Measurements from ENCODE around the gene LMX1B. TPM values are rescaled to one million over a fixed set of nuclear protein-coding genes. Genes with fewer than 3 reads are reported as not detected.
"Not testable (repeated sequence)": the region's sequence is repeated elsewhere in the genome, so short reads cannot be mapped to it uniquely, and the experiment has no call there.

LMX1B gene
- total RNA-seq, 1 donor from 2014 or later, result 0.14 TPM

DNA sequence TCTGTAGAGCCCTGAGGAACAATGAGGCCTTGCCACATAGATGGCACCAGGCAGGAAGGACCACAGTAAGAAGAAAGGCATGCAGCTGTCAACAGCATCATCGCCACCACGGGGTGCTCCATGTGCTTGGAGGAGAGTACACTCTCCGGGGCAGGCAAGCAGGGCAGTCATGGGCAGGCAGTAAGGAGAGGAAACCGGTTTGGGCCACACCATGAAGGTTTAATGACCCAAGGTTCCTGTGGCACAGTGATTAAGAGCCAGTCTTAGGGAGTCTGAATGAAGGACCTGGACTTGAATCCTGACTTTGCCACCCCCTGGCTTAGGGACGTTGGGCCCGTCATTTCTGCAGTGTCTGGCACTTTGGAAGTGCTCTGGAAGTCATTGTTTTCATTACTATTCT lies 110.5 kb downstream of the LMX1B start:
- ATAC-seq, result no peak
- Histone ChIP-seq H3K9me3 (no peaks in the 10 kb centered on the region), H3K4me1 (peaks cover 10% of the 10 kb centered on the region), H3K27me3 (peaks cover 7% of the 10 kb centered on the region), H3K36me3 (no peaks in the 10 kb centered on the region), H3K27ac (no peak overlapping the region), H3K4me3 (no peak overlapping the region)
- no peak for DNase-seq
- intact Hi-C loops (cut with DNase I), result no loop called here
- TF ChIP-seq, protein P1, sequence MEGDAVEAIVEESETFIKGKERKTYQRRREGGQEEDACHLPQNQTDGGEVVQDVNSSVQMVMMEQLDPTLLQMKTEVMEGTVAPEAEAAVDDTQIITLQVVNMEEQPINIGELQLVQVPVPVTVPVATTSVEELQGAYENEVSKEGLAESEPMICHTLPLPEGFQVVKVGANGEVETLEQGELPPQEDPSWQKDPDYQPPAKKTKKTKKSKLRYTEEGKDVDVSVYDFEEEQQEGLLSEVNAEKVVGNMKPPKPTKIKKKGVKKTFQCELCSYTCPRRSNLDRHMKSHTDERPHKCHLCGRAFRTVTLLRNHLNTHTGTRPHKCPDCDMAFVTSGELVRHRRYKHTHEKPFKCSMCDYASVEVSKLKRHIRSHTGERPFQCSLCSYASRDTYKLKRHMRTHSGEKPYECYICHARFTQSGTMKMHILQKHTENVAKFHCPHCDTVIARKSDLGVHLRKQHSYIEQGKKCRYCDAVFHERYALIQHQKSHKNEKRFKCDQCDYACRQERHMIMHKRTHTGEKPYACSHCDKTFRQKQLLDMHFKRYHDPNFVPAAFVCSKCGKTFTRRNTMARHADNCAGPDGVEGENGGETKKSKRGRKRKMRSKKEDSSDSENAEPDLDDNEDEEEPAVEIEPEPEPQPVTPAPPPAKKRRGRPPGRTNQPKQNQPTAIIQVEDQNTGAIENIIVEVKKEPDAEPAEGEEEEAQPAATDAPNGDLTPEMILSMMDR (IDR thresholded peaks at IDR 0.05), result no peak

DNA sequence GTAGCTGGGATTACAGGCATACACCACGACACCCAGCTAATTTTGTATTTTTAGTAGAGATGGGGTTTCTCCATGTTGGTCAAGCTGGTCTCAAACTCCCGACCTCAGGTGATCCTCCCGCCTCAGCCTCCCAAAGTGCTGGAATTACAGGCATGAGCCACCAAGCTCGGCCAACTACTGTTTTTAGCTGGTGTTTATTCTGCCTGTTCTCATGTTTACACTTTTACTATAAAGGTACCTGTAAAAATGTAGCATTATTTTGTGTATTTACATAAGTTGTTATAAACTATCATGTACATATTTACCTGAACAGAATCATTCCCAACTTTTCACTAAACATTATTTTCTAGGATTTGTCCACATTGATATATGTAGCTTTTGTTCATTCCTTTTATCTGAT lies 111.8 kb downstream of the LMX1B start:
- H3K9me3 ChIP-seq; intact Hi-C loops (cut with DNase I); H3K27ac ChIP-seq; DNase-seq; H3K36me3 ChIP-seq; H3K4me3 ChIP-seq; ATAC-seq; H3K27me3 ChIP-seq: not testable (repeated sequence)
- peaks cover 10% of the 10 kb centered on the region for H3K4me1 ChIP-seq

DNA sequence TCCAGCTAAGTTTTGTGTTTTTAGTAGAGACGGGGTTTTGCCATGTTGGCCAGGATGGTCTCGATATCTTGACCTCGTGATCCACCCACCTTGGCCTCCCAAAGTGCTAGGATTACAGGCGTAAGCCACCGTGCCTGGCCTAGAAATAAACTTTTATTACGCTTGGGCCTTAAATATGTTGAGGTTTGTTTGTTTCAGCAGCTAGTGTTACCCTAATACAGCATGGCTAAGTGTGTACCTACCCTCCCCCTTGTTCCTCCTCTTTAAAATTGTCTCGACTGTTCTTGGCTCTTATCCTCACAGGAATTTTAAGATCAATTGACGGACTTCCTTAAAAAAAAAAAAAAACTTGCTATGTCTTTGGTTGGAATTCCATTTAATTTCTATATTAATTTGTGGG lies 114.5 kb downstream of the LMX1B start:
- H3K27ac ChIP-seq; H3K4me3 ChIP-seq; H3K9me3 ChIP-seq; H3K4me1 ChIP-seq; H3K36me3 ChIP-seq; DNase-seq; intact Hi-C loops (cut with DNase I); ATAC-seq: not testable (repeated sequence)
- H3K27me3 ChIP-seq, result peaks cover 14% of the 10 kb centered on the region

- intact Hi-C loops (cut with DNase I); H3K4me1 ChIP-seq; H3K36me3 ChIP-seq; H3K27ac ChIP-seq; H3K4me3 ChIP-seq; DNase-seq; ATAC-seq; H3K9me3 ChIP-seq: not testable (repeated sequence)
- peaks cover 14% of the 10 kb centered on the region for H3K27me3 ChIP-seq
Measured at GRCh38 chr9:126730592-126730991, 116.9 kb downstream of the LMX1B start.

DNA sequence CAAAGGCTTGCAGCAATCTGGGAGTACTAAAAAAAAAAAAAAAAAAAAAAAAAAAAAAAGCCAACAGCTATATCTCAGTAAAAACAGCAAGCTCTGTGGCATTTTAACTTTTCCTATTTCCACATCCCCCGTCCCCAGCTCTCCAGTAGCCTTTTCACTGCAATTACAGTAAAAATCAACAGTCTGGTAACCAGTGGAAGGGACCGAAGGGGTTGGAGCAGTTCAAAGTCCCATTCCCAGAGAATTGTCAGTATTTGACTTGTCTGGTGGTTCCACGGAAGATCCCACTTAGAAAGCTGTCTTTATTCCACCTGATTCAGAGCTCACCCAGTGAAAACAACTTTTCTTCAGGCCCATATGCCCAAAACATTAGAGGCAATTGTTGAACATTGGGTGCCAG lies 119.3 kb downstream of the LMX1B start:
- no peak for ATAC-seq
- no peak overlapping the region for H3K27ac ChIP-seq
- no peak overlapping the region for H3K4me3 ChIP-seq
- H3K4me1 ChIP-seq, result no peaks in the 10 kb centered on the region
- H3K27me3 ChIP-seq, result peaks cover 9% of the 10 kb centered on the region
- H3K36me3 ChIP-seq, result no peaks in the 10 kb centered on the region
- intact Hi-C loops (cut with DNase I), result no loop called here
- DNase-seq, result no peak
- TF ChIP-seq, protein P1 (IDR thresholded peaks at IDR 0.05), result no peak
- H3K9me3 ChIP-seq, result peaks cover 8% of the 10 kb centered on the region

DNA sequence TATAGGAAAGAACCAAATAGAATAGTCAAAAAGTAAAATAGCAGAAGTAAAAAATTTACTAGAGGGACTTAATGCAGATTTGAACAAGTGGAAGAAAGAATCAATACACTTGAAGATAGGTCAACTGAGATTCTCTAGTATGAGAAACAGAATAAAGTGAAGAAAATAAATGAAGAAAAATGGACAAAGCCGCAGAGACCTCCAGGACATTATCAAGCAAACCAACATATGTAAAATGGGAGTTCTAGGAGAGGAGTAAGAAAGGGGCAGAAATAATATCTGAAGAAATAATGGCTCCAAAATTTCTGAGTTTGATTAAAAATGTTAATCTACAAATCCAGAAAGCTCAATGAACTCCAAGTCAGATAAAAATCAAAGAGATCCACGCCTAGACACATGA lies 121.1 kb downstream of the LMX1B start:
- ATAC-seq (no peak), DNase-seq (no peak)
- H3K4me3 ChIP-seq, result no peak overlapping the region
- peaks cover 8% of the 10 kb centered on the region for H3K9me3 ChIP-seq
- H3K4me1 ChIP-seq, result no peaks in the 10 kb centered on the region
- no peak overlapping the region for H3K27ac ChIP-seq
- TF ChIP-seq, protein P1 (IDR thresholded peaks at IDR 0.05), result no peak
- no peaks in the 10 kb centered on the region for H3K36me3 ChIP-seq
- peaks cover 13% of the 10 kb centered on the region for H3K27me3 ChIP-seq
- intact Hi-C loops (cut with DNase I), result no loop called here

DNA sequence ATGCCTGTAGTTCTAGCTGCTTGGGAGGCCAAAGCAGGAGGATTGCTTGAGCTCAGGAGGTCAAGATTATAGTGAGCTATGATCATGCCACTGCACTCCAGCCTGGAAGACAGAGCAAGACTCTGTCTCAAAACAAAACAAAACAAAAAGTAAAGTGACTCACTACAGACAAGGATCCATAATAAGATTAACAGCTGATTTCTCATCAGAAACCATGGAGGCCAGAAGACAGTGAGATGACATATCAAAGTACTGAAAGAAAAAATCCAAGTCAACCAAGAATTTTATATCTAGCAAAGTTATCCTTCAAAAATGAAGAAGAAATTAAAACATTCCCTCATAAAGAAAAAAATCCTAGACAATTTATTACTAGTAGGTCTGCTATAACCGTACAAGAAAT lies 121.8 kb downstream of the LMX1B start:
- ATAC-seq (no peak), DNase-seq (no peak)
- Histone ChIP-seq H3K4me1 (no peaks in the 10 kb centered on the region), H3K4me3 (no peak overlapping the region), H3K27me3 (peaks cover 13% of the 10 kb centered on the region), H3K36me3 (no peaks in the 10 kb centered on the region), H3K27ac (no peak overlapping the region), H3K9me3 (peaks cover 8% of the 10 kb centered on the region)
- TF ChIP-seq, protein P1 (IDR thresholded peaks at IDR 0.05), result no peak
- intact Hi-C loops (cut with DNase I), result no loop called here

Data from upper lobe of right lung (tissue), 1 donor.